HG02938 (cell line): Measurements from ENCODE around the gene TBCD.
"Not testable (repeated sequence)": the region's sequence is repeated elsewhere in the genome, so short reads cannot be mapped to it uniquely, and the experiment has no call there.

ENCODE experiments used
- ATAC-seq: cut with Tn5 transposase; IDR thresholded peaks from one replicate; pipeline ENCODE4 v1.9.1; 2021; ENCODE audit warnings: mild to moderate bottlenecking, moderate library complexity; ENCODE audit not compliant: unreplicated experiment

The TBCD gene

GRCh38 chr17:82949361-82949760, 197.5 kb downstream of the TBCD start:
- no peak for ATAC-seq

DNA sequence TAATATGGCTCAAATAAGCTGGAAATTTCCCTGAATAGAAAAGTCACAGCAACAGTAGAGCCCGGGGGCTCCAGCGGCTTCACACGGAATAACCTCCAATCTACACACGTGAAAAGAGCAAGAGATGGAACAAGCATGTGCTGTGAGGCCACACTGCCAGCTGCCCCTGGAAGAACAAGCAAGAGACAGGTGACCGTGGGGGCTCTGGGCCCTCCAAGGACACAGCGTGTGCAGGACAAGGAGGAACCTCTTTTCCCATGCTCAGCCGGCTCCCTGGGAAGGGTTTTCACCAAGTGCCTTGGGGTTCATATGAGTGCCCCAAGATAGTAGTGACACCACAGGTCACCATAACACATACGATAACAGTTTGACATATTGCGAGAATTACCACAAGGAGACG, 198.1 kb downstream of the TBCD start:
- no peak for ATAC-seq

GRCh38 chr17:82950525-82951102, 198.7 kb downstream of the TBCD start:
- no peak for ATAC-seq

- ATAC-seq, result no peak
These were observed 200.2 kb downstream of the TBCD start for GRCh38 chr17:82952019-82952418.

GRCh38 chr17:82955106-82955505, 203.2 kb downstream of the TBCD start:
- not testable (repeated sequence) for ATAC-seq

DNA sequence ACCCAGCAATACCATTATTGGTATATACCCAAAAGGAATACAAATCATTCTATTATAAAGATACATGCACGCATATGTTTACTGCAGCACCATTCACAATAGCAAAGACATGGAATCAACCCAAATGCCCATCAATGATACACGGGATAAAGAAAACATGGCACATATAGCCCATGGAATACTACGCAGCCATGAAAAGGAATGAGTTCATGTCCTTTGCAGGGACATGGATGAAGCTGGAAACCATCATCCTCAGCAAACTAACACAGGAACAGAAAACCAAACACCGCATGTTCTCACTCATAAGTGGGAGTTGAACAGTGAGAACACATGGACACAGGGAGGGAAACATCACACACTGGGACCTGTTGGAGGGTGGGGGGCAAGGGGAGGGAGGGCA, 203.8 kb downstream of the TBCD start:
- not testable (repeated sequence) for ATAC-seq

DNA sequence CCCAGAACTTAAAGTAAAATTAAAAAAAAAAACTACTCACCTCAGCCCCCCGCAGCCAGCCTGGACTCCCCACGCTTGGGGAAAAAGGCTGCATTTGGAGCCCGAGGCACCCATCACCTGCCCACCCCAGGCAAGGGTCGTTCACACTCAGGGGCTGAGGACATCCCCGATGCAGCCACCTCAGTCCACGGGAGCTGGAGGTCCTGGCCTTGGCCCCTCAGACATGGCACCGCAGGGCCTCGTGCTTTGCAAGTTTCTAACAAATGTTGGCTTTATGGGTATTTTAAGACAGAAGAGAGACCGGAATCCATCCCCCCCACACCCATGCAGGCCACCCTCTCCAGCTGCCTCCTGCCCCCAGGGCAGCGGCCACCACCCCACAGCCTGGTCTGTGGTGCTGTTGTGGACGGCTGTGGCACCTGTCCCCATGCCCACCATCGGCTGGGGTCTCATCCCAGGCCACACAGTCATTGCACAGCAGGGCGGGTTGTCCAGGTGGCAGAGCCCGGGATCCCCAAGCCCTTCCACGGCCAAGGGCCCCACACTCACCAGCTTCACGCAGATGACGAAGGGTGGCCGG, 204.4 kb downstream of the TBCD start:
- no peak for ATAC-seq

DNA sequence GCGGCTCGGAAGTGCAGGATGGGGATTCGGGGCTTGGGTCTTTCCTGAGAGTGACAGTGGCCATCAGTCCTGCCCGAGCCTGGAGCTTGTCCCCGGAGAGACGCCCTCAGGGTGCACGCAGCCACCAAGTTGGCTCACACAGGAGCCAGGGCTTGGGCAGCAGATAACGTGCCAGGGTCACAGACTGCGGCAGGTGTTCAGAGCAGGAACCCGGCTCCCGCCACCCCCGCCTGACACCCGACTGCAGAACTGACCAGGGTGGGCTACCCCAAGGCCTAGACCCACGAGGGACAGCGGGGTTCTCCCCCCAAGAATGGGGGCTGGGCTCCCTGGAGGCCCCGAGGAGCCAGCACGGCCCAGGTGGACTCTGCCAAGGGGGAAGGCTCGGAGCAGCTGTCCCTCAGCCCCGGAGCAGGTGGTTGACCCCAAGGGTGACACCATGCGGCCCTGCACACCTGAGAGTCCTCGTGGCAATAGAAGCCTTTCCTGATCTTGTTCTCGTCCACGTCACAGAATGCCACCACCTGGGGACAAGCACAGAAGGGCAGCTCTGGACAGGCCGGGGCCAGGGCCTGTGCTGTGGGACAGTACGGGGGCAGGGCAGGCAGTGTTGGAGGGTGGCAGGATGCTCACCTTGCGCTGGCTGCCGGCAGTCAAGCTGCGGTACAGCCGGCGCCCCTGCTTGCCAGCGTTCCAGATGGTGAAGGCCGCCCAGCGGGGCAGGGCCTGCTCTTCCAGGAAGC, 205.0 kb downstream of the TBCD start:
- no peak for ATAC-seq

- ATAC-seq, result no peak
These were observed 205.6 kb downstream of the TBCD start for GRCh38 chr17:82957469-82957795.

DNA sequence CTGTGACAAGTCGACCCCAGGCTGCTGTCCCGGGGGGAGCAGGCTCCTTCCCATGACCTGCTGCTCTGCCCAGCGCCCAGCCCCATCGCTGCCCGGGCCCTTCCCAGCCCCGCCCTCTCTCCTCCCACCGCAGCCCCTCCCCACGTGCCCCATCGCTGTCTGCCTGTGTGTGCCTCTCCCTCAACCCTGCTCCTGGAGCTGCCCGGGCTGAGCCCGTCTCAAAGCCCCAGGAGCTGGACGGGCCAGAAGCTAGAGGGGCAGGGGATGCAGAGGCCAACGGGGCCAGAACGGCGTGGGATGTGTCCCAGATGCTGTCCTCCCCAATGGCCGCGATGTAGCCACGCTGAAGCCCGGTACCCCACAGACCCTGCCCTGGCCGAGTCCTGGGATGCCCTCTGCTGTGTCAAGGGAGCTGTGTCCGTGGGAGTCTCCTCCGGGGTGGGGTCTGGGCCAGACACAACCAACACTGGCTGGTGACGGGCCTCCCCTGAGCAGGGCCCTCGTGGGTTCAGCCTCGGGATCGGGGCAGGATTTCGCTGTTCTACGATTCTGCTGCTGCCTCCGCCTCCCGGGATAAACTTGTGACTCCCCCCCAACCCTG, 206.2 kb downstream of the TBCD start:
- ATAC-seq, result no peak

GRCh38 chr17:82959242-82959930, 207.5 kb downstream of the TBCD start:
- ATAC-seq, result no peak

DNA sequence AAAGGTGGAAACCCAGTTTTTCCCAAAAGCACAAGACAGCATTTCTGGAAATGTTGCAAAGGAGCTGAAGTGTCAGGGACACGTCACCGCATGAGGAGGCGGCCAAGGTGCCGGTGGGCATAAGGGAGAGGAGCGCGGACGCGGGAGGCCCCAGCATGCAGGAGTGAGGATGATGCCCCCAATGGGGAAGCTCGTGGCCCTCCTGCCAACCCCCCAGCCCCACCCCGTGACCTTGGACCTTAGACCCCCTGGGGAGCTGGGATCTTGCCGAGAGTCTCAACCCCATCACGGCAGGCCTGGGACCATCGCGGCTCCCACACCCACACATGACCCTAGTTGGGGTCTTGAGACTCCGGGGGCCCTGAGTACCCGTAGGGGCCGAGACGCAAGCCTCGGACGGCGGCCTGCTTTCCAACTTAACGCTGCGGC, 208.1 kb downstream of the TBCD start:
- ATAC-seq, result no peak

DNA sequence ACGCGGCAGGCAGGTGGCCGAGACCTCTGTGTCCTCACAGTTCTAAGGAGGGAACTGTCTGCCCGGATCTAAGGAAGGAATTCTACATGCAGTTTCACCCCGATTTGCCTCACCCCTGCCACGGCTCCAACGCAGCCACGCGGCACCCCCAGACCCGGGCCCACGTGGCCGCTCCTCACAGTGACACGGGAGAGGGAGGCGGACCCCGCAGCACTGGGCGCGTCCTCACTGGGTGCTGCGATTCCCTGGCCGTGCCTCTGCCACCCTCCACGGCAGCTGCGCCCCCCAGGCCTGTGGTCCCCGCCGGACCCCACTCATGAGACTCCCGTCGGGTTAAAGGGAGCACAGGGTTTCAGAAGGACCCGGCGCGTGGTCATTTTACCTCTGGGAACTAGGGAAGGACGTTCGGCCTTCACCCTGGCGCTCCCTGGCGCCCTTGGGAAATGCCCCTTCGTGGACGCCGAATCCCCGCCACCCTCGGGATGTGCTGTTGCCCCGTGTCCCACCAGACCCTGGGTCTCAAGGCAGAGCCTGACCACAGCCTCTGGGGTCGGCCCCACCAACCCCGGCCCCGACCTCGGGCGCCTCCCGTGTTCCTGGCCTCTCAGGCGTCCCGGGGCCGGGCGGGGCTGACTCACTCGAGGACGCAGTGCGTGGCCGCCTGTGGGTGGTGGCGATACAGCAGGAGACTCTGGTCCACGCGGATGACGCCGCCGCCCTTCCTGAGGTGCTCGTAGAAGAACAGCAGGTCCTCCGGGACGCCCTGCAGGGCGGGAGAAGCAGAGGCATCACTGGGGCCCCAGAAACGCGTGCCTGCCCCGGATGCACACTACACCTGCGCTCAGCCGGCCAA, 208.8 kb downstream of the TBCD start:
- ATAC-seq, result no peak

DNA sequence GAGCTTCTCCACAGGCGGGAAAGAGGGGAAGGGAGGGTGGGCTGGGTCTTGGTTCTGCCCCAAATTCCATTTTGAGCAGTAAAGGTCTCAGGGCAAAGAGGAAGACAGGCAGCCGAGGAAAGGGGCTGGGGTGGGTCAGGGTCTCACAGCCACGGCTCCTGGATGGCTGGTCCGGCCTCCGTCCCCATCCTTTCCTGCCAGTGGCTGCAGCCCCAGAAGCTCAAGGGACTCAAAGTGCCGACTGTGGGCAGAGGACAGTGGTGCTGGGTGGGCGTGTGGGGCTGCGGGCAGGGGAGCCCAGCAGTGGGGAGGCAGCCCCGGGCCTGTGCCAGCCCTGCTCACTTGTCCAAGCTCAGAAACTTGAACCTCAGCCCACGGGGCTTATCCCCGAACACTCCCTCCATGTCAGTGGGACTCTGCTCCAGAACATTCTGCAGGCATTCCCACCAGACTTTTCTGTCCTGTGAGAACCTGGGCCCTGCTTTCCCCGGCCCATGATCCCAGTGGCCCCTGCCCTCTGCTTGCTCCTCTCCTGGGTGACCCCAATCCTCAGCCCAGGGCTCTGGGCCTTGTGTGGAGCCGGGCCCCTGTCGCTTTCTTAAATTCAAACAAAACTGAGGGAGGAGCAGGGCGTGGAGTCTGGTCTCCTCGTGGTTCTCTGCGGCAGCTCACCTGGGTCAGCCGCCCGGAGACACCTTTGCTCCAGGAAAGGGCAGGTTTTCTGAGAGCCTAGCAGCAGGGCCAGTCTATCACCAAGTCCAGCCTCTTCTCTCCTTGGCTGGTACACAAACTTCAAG, 209.7 kb downstream of the TBCD start:
- no peak for ATAC-seq

DNA sequence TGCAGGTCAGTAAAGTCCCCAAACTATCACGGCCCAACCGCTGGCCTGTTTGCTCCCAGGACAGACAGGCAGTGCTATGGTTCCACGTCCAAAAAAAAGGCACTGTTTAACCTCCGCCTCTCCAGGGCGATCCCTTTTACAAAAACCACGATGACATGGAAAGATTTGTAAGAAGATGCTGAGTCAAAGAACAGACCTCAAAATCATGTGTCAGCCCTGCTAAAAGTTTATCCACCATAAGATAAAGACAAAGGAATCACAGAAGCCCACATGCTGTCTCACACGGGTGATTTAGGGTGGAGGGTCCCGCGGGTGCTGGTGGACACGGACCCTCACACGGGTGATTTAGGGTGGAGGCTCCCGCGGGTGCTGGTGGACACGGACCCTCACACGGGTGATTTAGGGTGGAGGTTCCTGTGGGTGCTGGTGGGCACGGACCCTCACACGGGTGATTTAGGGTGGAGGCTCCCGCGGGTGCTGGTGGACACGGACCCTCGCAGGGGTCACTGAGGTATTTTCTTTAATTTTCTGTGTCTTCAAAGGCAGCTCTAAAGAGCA, 210.4 kb downstream of the TBCD start:
- ATAC-seq, result no peak

GRCh38 chr17:82963104-82963950, 211.5 kb downstream of the TBCD start:
- no peak for ATAC-seq

- ATAC-seq, result not testable (repeated sequence)
These were observed 212.6 kb downstream of the TBCD start for GRCh38 chr17:82964451-82964850.

DNA sequence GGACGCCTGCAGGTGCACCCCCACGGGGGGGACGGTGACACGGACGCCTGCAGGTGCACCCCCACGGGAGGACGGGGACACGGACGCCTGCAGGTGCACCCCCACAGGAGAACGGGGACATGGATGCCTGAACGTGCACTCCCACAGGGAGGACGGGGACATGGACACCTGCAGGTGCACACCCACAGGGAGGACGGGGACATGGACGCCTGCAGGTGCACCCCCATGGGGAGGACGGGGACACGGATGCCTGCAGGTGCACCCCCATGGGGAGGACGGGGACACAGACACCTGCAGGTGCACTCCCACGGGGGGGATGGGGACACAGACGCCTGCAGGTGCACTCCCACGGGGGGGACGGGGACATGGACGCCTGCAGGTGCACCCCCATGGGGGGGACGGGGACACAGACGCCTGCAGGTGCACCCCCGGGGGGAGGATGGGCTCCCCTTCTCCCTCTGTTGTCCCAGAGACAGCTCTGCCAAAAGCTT, 213.0 kb downstream of the TBCD start:
- no peak for ATAC-seq
